HG02798 (cell line): ENCODE data around the gene MLX.
A peak's percentile ranks its signal among the peaks of the same experiment; 100 is the strongest.

ENCODE experiments used
- ATAC-seq: cut with Tn5 transposase; IDR thresholded peaks from one replicate; pipeline ENCODE4 v1.9.1; 2021; ENCODE audit warnings: mild to moderate bottlenecking; ENCODE audit not compliant: unreplicated experiment, poor library complexity

Gene MLX

GRCh38 chr17:42566883-42567573, at the start of gene MLX:
TSS of gene MLX (plus strand) at chr17:42567100. CDS start at chr17:42567125, 25 bp downstream.
- ATAC-seq: peak; percentile 82

- no peak for ATAC-seq
Measured at GRCh38 chr17:42517516-42517915, 49.4 kb upstream of the MLX start.

- no peak for ATAC-seq
Measured at GRCh38 chr17:42518046-42518754, 48.7 kb upstream of the MLX start.

GRCh38 chr17:42518755-42519545, 48.0 kb upstream of the MLX start:
- ATAC-seq: no peak

- no peak for ATAC-seq
Measured at GRCh38 chr17:42519546-42520491, 47.1 kb upstream of the MLX start.

GRCh38 chr17:42520540-42520951, 46.4 kb upstream of the MLX start:
- ATAC-seq: no peak

GRCh38 chr17:42521036-42521435, 45.9 kb upstream of the MLX start:
- ATAC-seq: no peak

GRCh38 chr17:42521666-42522262, 45.1 kb upstream of the MLX start:
- no peak for ATAC-seq

- no peak for ATAC-seq
Measured at GRCh38 chr17:42522263-42522790, 44.6 kb upstream of the MLX start.

- ATAC-seq: no peak
Measured at GRCh38 chr17:42522798-42523278, 44.1 kb upstream of the MLX start.

GRCh38 chr17:42525221-42525620, 41.7 kb upstream of the MLX start:
- no peak for ATAC-seq

GRCh38 chr17:42526031-42526444, 40.9 kb upstream of the MLX start:
- ATAC-seq: no peak

GRCh38 chr17:42527932-42528331, 39.0 kb upstream of the MLX start:
- no peak for ATAC-seq

- ATAC-seq: no peak
Measured at GRCh38 chr17:42529061-42529460, 37.8 kb upstream of the MLX start.

- no peak for ATAC-seq
Measured at GRCh38 chr17:42530952-42531454, 35.9 kb upstream of the MLX start.

- no peak for ATAC-seq
Measured at GRCh38 chr17:42531455-42532354, 35.2 kb upstream of the MLX start.

GRCh38 chr17:42535155-42536047, 31.5 kb upstream of the MLX start:
- ATAC-seq: no peak
